ENCODE measurements around the gene RGL2.
"Not testable (repeated sequence)": the region's sequence is repeated elsewhere in the genome, so short reads cannot be mapped to it uniquely, and the experiment has no call there.

Gene RGL2

DNA sequence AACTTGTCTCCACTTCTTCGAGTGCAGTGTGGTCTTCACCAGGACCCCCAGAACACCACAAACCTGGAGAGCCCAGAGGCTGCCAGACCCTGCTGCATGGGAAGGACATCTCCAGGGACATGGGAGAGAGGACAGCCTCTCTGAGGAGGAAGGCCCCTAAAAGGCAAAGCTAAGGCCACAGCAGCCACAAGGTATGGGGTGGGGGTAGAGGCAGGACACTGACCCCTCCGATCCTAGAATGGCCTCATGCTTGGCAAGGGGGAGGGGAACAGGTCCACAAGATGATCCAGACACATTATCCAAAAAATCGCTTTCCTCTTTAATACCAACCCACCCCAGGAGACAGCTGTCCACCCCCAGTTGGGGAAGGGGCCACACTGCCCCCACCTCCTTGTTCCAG lies 19.9 kb downstream of the RGL2 start:
- TF ChIP-seq CTCF (IDR thresholded peaks at IDR 0.05; ENCODE audit: extremely low read depth, missing control alignments): no peak
- no peak for DNase-seq (ENCODE audit: low spot score)

DNA sequence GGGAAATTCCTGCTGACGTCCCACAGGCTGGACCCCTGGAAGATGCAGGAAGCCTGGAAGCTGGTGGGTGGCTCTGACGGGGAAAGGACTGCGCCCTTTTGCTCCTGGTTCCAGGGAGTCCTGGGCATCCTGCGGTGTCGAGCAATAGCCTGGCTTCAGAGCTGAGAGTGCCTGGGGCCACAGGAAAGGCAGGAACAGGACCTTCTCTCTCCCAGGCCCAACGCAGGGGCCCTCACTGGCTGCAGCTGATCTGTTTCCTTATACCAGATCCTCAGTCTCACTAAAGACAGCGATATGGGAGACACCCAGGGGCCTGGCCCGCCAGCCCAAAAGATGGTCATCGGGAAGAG lies 20.4 kb downstream of the RGL2 start:
- no peak for DNase-seq (ENCODE audit: low spot score)
- TF ChIP-seq CTCF (IDR thresholded peaks at IDR 0.05; ENCODE audit: extremely low read depth, missing control alignments): no peak

DNA sequence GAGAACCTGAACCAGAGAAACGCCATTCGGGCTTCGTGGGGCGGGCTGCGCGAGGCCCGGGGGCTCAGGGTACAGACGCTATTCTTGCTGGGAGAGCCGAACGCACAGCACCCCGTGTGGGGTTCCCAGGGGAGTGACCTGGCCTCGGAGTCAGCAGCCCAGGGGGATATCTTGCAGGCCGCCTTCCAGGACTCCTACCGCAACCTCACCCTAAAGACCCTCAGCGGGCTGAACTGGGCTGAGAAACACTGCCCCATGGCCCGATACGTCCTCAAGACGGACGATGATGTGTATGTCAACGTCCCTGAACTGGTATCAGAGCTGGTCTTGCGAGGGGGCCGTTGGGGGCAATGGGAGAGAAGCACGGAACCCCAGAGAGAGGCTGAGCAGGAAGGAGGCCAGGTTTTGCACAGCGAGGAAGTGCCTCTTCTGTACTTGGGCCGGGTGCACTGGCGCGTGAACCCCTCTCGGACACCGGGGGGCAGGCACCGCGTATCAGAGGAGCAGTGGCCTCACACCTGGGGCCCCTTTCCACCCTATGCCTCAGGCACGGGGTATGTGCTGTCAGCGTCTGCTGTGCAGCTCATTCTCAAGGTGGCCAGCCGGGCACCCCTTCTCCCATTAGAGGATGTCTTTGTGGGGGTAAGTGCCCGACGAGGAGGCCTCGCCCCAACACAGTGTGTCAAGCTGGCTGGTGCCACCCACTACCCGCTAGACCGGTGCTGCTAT lies 20.9 kb downstream of the RGL2 start:
- no peak for TF ChIP-seq CTCF (IDR thresholded peaks at IDR 0.05; ENCODE audit: extremely low read depth, missing control alignments)
- DNase-seq (ENCODE audit: low spot score): peak; percentile 47

- peak; percentile 13 for TF ChIP-seq CTCF (IDR thresholded peaks at IDR 0.05; ENCODE audit: extremely low read depth, missing control alignments)
- DNase-seq (ENCODE audit: low spot score): peak; percentile 89
Measured at GRCh38 chr6:33276864-33277662, 21.7 kb downstream of the RGL2 start, which contains the start of gene B3GALT4. TSS of gene B3GALT4 (plus strand) at chr6:33277123. CDS start at chr6:33277420, 297 bp downstream.

GRCh38 chr6:33276581-33276863 lies 22.2 kb downstream of the RGL2 start:
- no peak for DNase-seq (ENCODE audit: low spot score)

GRCh38 chr6:33275795-33276580 lies 22.8 kb downstream of the RGL2 start:
- DNase-seq (ENCODE audit: low spot score): not testable (repeated sequence)

More at GRCh38 chr6:33276581-33276863, 22.2 kb downstream of the RGL2 start:
- no peak for TF ChIP-seq CTCF (IDR thresholded peaks at IDR 0.05; ENCODE audit: extremely low read depth, missing control alignments)

DNA sequence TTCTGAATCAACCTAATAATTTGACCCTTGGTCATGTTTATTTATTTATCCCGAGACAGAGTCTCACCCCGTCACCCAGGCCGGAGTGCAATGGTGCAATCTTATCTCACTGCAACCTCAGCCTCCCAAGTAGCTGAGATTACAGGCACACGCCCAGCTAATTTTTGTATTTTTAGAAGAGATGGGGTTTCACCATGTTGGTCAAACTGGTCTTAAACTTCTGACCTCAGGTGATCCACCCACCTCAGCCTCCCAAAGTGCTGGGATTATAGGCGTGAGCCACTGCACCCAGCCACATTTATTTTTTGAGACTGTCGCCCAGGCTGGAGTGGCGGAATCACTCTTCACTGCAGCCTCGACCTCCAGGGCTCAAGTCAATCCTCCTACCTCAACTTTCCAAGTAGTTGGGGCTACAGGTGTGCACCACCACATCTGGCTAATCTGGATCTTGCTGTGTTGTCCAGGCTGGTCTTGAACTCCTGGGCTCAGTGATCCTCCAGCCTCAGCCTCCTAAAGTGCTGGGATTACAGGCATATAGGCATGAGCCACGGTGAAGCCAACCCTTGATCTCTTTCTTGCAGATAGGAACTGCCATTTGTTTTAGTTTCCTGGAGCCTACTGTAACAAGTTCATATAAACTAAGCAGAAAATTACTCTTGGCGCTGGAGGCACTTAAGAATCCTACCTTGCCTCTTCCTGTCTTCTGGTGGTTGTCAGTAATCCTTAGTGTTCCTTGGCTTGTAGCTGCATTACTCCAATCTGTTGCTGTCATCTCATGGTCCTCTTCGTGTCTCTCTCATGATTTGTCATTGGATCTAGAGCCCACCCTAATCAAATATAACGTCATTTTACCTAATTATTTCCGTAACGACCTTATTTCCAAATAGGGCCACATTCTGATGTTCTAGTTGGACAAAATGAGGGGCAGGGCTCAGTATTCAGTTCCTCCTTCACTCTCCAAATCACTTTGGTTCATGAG lies 24.5 kb downstream of the RGL2 start:
- DNase-seq (ENCODE audit: low spot score): no peak

More for the DNA sequence above, 24.5 kb downstream of the RGL2 start:
- no peak for TF ChIP-seq CTCF (IDR thresholded peaks at IDR 0.05; ENCODE audit: extremely low read depth, missing control alignments)

All from GM20000 (cell line).